Measurements from ENCODE around the gene GNG13. TPM values are rescaled to one million over a fixed set of nuclear protein-coding genes. Genes with fewer than 3 reads are reported as not detected.

GNG13 gene
- total RNA-seq, 3 donors from 2014 or later = not detected

- intact Hi-C loops (cut with DNase I; ENCODE audit: low total_unique reads) = no loop called here
- Histone ChIP-seq H3K36me3 (no peaks in the 10 kb centered on the region), H3K4me1 (peaks cover 5 to 11% of the 10 kb centered on the region in 2 donors), H3K27me3 (no peaks in the 10 kb centered on the region), H3K4me3 (peak overlapping the region; percentile 72 to 99 (median 93)), H3K9me3 (no peaks in the 10 kb centered on the region), H3K27ac (no peak overlapping the region)
- TF ChIP-seq POLR2AphosphoS5 (IDR thresholded peaks at IDR 0.05) = no peak
- TF ChIP-seq, protein P1, sequence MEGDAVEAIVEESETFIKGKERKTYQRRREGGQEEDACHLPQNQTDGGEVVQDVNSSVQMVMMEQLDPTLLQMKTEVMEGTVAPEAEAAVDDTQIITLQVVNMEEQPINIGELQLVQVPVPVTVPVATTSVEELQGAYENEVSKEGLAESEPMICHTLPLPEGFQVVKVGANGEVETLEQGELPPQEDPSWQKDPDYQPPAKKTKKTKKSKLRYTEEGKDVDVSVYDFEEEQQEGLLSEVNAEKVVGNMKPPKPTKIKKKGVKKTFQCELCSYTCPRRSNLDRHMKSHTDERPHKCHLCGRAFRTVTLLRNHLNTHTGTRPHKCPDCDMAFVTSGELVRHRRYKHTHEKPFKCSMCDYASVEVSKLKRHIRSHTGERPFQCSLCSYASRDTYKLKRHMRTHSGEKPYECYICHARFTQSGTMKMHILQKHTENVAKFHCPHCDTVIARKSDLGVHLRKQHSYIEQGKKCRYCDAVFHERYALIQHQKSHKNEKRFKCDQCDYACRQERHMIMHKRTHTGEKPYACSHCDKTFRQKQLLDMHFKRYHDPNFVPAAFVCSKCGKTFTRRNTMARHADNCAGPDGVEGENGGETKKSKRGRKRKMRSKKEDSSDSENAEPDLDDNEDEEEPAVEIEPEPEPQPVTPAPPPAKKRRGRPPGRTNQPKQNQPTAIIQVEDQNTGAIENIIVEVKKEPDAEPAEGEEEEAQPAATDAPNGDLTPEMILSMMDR (IDR thresholded peaks at IDR 0.05) = no peak
- TF ChIP-seq POLR2A (IDR thresholded peaks at IDR 0.05) = no peak
- DNase-seq (ENCODE audit: low spot score in 2 of 2) = no peak
These were observed 11.2 kb downstream of the GNG13 start for GRCh38 chr16:789191-789850.

DNA sequence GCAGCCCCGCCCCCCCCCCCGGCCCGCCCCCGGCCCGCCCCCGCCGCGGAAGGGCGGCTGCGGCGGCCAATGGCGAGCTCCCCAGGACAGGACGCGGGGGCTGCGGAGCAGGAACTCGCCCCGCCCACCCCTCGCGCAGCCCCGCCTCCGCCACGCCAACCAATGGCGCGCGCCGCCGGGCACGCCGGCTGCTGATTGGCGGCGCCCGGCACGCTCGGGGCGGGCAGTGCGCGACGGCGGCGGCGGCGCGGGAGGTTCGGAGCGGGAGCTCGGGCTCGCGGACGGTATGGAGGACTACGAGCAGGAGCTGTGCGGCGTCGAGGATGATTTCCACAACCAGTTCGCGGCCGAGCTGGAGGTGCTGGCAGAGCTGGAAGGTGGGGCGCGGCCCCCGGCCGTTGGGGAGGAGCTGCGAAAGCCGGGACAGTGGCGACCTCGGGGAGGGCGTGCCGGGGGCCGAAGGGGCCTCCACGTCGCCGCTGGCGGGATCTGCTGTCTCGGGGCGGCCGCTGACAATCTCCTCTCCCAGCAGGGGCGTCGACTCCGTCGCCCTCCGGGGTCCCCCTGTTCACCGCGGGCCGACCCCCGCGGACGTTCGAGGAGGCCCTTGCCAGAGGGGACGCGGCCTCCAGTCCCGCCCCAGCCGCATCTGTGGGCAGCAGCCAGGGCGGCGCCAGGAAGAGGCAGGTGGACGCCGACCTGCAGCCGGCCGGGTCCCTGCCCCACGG is 12.0 kb downstream of the GNG13 start, which contains the start of gene CHTF18:
Gene CHTF18 (plus strand): TSS at position 222 of the 728 bp plus-strand sequence. CDS start 65 bp downstream, at position 287.
- no peak for TF ChIP-seq POLR2AphosphoS5 (IDR thresholded peaks at IDR 0.05)
- no peak for TF ChIP-seq POLR2A (IDR thresholded peaks at IDR 0.05)
- TF ChIP-seq, protein P1 (IDR thresholded peaks at IDR 0.05) = no peak
- no peaks in the 10 kb centered on the region for H3K27me3 ChIP-seq
- peak; percentile 93 to 94 for DNase-seq (ENCODE audit: low spot score in 2 of 2)
- H3K27ac ChIP-seq = peak within 1 kb of the TSS; percentile 40 to 59
- peak within 1 kb of the TSS; percentile 76 to 99 (median 93) for H3K4me3 ChIP-seq
- no peaks in the 10 kb centered on the region for H3K36me3 ChIP-seq
- peaks cover 5 to 11% of the 10 kb centered on the region in 2 donors for H3K4me1 ChIP-seq
- H3K9me3 ChIP-seq = no peaks in the 10 kb centered on the region
- intact Hi-C loops (cut with DNase I; ENCODE audit: low total_unique reads) = no loop called here

DNA sequence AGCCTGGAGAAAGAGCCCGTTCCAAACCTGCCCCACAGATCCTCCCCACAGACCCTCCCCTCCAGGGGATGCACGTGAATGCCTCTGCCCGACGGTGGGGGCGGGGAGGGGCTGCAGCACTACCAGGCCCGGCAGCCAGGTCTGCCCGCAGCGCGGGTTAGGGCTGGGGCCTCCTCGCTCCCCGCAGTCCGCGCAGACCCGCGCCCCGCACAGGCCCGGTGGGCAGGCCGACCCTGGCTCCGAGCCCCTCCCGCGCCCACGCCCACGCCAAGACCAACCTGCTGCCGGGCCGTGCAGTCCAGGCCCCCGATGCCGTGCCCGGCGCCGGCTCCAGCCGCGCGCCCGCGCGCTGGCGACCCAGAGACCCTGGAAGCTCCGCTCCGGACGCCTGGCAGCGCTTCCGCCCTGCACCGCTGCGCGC is 12.5 kb downstream of the GNG13 start, which contains the start of gene RPUSD1:
Gene RPUSD1 (minus strand): TSS at position 404 of the 421 bp plus-strand sequence. CDS start 644 bp downstream, outside the sequence.
- peak within 1 kb of the TSS; percentile 40 to 59 for H3K27ac ChIP-seq
- intact Hi-C loops (cut with DNase I; ENCODE audit: low total_unique reads) = no loop called here

GRCh38 chr16:787321-787966 is 13.1 kb downstream of the GNG13 start:
- peak overlapping the region in 1 of 2 donors; percentile 40 for H3K27ac ChIP-seq
- intact Hi-C loops (cut with DNase I; ENCODE audit: low total_unique reads) = no loop called here

More for the DNA sequence above, 12.5 kb downstream of the GNG13 start, which contains the start of gene RPUSD1:
- H3K4me3 ChIP-seq = peak within 1 kb of the TSS; percentile 76 to 99 (median 93)
- no peak for DNase-seq (ENCODE audit: low spot score in 2 of 2)
- no peaks in the 10 kb centered on the region for H3K36me3 ChIP-seq
- peaks cover 0 to 5% of the 10 kb centered on the region in 2 donors for H3K27me3 ChIP-seq
- TF ChIP-seq POLR2A (IDR thresholded peaks at IDR 0.05) = no peak
- TF ChIP-seq, protein P1 (IDR thresholded peaks at IDR 0.05) = no peak
- no peak for TF ChIP-seq POLR2AphosphoS5 (IDR thresholded peaks at IDR 0.05)
- H3K4me1 ChIP-seq = peaks cover 5 to 11% of the 10 kb centered on the region in 2 donors
- no peaks in the 10 kb centered on the region for H3K9me3 ChIP-seq

More at GRCh38 chr16:787321-787966, 13.1 kb downstream of the GNG13 start:
- Histone ChIP-seq H3K4me3 (peak overlapping the region; percentile 76 to 99 (median 93)), H3K9me3 (no peaks in the 10 kb centered on the region), H3K36me3 (no peaks in the 10 kb centered on the region), H3K27me3 (peaks cover 2 to 10% of the 10 kb centered on the region in 2 donors), H3K4me1 (peaks cover 5 to 11% of the 10 kb centered on the region in 2 donors)
- TF ChIP-seq POLR2AphosphoS5 (IDR thresholded peaks at IDR 0.05) (no peak), POLR2A (IDR thresholded peaks at IDR 0.05) (no peak)
- TF ChIP-seq, protein P1 (IDR thresholded peaks at IDR 0.05) = no peak
- no peak for DNase-seq (ENCODE audit: low spot score in 2 of 2)
